GM12878 (cell line): ENCODE measurements around the gene ANO7. TPM values are rescaled to one million over a fixed set of nuclear protein-coding genes. Genes with fewer than 3 reads are reported as not detected.

Experiments
- ATAC-seq: fragments of 200-7000 bp; cut with Tn5 transposase; 3 replicates; pipeline ENCODE4 v1.9.1; 2020; ENCODE audit warnings: mild to moderate bottlenecking, moderate library complexity
- BruUV-seq: library from RNA; stranded (reverse); fragments of 400-500 nt; replicated peaks from 2 replicates; lab custom pipeline; 2021; lab: Mats Ljungman, UMichigan
- CTCF ChIA-PET: fragments of 300-600 bp; sonication (Branson Sonifier 250); formaldehyde crosslinking; extraction: SDS; loops from one replicate; lab custom pipeline; 2021; ENCODE audit warnings: inconsistent platforms; lab: Yijun Ruan, JAX
- POLR2A ChIA-PET: fragments of 350-600 bp; formaldehyde crosslinking; extraction: SDS; loops from one replicate; lab custom pipeline; 2021; ENCODE audit warnings: inconsistent platforms; lab: Charles Lee
- RAD21 ChIA-PET: fragments of 300-600 bp; sonication (Branson Sonifier 250); formaldehyde crosslinking; loops from one replicate; lab custom pipeline; 2023; ENCODE audit warnings: antibody characterized with exemption; ENCODE audit not compliant: unreplicated experiment; lab: Charles Lee
- SMC1A ChIA-PET: fragments of 300-600 bp; sonication (Branson Sonifier 250); formaldehyde crosslinking; loops from one replicate; lab custom pipeline; 2023; ENCODE audit not compliant: unreplicated experiment, uncharacterized antibody; lab: Charles Lee
- DNase-seq: peaks from one replicate; pipeline ENCODE4 v3.0.0-alpha.2; 2011; ENCODE audit warnings: low read depth, low spot score
- FAIRE-seq: peaks from 3 replicates; lab custom pipeline; 2011; peaks lifted over from hg19 to GRCh38; lab: Jason Lieb, UNC
- H2AFZ ChIP-seq: 2 replicates; pipeline ENCODE4 v1.6.0; 2011; ENCODE audit warnings: low read depth, low read length, control low read depth; ENCODE audit not compliant: control insufficient read depth
- H3K27ac ChIP-seq: 2 replicates; pipeline ENCODE4 v1.5.1; 2011; ENCODE audit warnings: control low read depth; ENCODE audit not compliant: control insufficient read depth, insufficient read depth
- H3K27me3 ChIP-seq, 2 experiments: replicated peaks in 1 of 2; 2 replicates each; pipeline versions ENCODE4 v1.6.0 to v1.6.1; 2011; ENCODE audit warnings: low read length in 1 of 2; ENCODE audit not compliant: control insufficient read depth in 2 of 2, insufficient read depth in 2 of 2
- H3K36me3 ChIP-seq, 2 experiments: 2 replicates each; pipeline ENCODE4 v1.5.1; 2011; ENCODE audit warnings: low read length in 1 of 2; ENCODE audit not compliant: control insufficient read depth in 2 of 2, insufficient read depth in 2 of 2
- H3K4me1 ChIP-seq: 2 replicates; pipeline ENCODE4 v1.6.1; 2011; ENCODE audit warnings: mild to moderate bottlenecking, low read length, moderate library complexity, mixed read lengths; ENCODE audit not compliant: control insufficient read depth, insufficient read depth
- H3K4me2 ChIP-seq: 2 replicates; pipeline ENCODE4 v1.6.0; 2011; ENCODE audit warnings: control low read depth; ENCODE audit not compliant: control insufficient read depth, insufficient read depth
- H3K4me3 ChIP-seq: fragments of 200-600 bp; sonication (generic); 2 replicates; pipeline ENCODE4 v1.5.1; 2016
- H3K79me2 ChIP-seq: 2 replicates; pipeline ENCODE4 v1.6.0; 2011; ENCODE audit warnings: low read length; ENCODE audit not compliant: control insufficient read depth, insufficient read depth
- H3K9ac ChIP-seq: 2 replicates; pipeline ENCODE4 v1.8.0; 2011; ENCODE audit warnings: low read length, control low read depth, mixed read lengths; ENCODE audit not compliant: control insufficient read depth, insufficient read depth
- H3K9me3 ChIP-seq: replicated peaks from 3 replicates; pipeline ENCODE4 v1.5.1; 2011; ENCODE audit warnings: mild to moderate bottlenecking, low read length; ENCODE audit not compliant: control insufficient read depth, insufficient read depth
- H4K20me1 ChIP-seq: 2 replicates; pipeline ENCODE4 v1.6.0; 2011; ENCODE audit not compliant: control insufficient read depth, insufficient read depth
- GATAD2B ChIP-seq: fragments of 450-650 bp; conservative IDR thresholded peaks from 2 replicates; pipeline ENCODE4 v1.6.1; 2017; ENCODE audit warnings: low read depth, mild to moderate bottlenecking, moderate library complexity
- MYC ChIP-seq: IDR thresholded peaks from 2 replicates; pipeline ENCODE4 v1.6.1; 2011; ENCODE audit warnings: mild to moderate bottlenecking, low read length, moderate library complexity, inconsistent platforms; ENCODE audit not compliant: insufficient read depth, insufficient replicate concordance, insufficient read length, severe bottlenecking
- POLR2A ChIP-seq: IDR thresholded peaks from 2 replicates; pipeline ENCODE4 v1.6.1; 2011; ENCODE audit warnings: low read depth, mild to moderate bottlenecking, low read length
- POLR2AphosphoS5 ChIP-seq: IDR thresholded peaks from 2 replicates; pipeline ENCODE4 v1.6.1; 2011; ENCODE audit warnings: mild to moderate bottlenecking, low read length, inconsistent platforms
- RUNX3 ChIP-seq: IDR thresholded peaks from 2 replicates; pipeline ENCODE4 v1.6.1; 2012; ENCODE audit warnings: low read length, inconsistent platforms
- WGBS: methylation state at CpG from one replicate; pipeline ENCODE4 v1.1.6; 2016; ENCODE audit warnings: low lambda C conversion rate; ENCODE audit not compliant: insufficient replicate concordance, insufficient coverage; ENCODE audit errors: missing lambda C conversion rate; 5-methylcytosine and 5-hydroxymethylcytosine counted together
- in situ Hi-C: fragments of 300-500 bp; cut with MboI; formaldehyde crosslinking; loops from 9 replicates; pipeline ENCODE4 v1.14.3; 2018; ENCODE audit warnings: mixed read lengths
- intact Hi-C: fragments of 100-400 bp; cut with micrococcal nuclease; formaldehyde crosslinking; loops from one replicate; pipeline ENCODE4 v1.14.2; 2022; ENCODE audit not compliant: unreplicated experiment
- polyA plus RNA-seq, 11 experiments: library from polyadenylated mRNA; depleted of rRNA in 4 of 11; unstranded in 6 of 11; stranded (reverse) in 5 of 11; fragments of >200 nt; fragmentation: Nextera tagmentation in 4 of 11; fragmentation: Illumina TruSeq in 1 of 11; extraction: Ambion mirVana in 4 of 11; extraction: Trizol in 1 of 11; gene quantifications; 1 replicate in 1 of 11; 2 replicates in 10 of 11; pipeline versions ENCODE4 v1.2.1 to v1.2.3, GENCODE V29; 2011 to 2016; ENCODE audit warnings: inconsistent platforms in 2 of 11, missing spikeins in 2 of 11, low read depth in 1 of 11
- total RNA-seq, 4 experiments: library from RNA; depleted of rRNA in 3 of 4; stranded (reverse); fragments of >200 nt in 3 of 4; fragmentation: Illumina TruSeq in 1 of 4; extraction: Trizol in 1 of 4; gene quantifications; 2 replicates each; pipeline versions ENCODE4 v1.2.1 to v1.2.3, GENCODE V29; 2013 to 2021

The ANO7 gene
- total and polyA plus RNA-seq, 10 of the 15 experiments (the other 5 are each of a cell fraction or from before 2014, with no cell fraction given), result 0.08 to 1.4 (median 0.44) TPM

GRCh38 chr2:241232736-241233575 is 44.5 kb downstream of the ANO7 start (continued):
- TF ChIP-seq MYC, result no peak

GRCh38 chr2:241234066-241234790 is 45.8 kb downstream of the ANO7 start:
- Histone ChIP-seq H3K27me3 (no peaks in the 10 kb centered on the region), H3K36me3 (peaks cover 56 to 60% of the 10 kb centered on the region in 2 experiments), H3K79me2 (no peaks in the 10 kb centered on the region), H3K9me3 (no peaks in the 10 kb centered on the region), H3K4me3 (no peak overlapping the region), H4K20me1 (no peaks in the 10 kb centered on the region), H3K4me1 (no peaks in the 10 kb centered on the region), H3K27ac (no peak overlapping the region), H2AFZ (no peak overlapping the region), H3K9ac (no peak overlapping the region), H3K4me2 (no peak overlapping the region)
- intact Hi-C loops, result no loop called here
- ChIA-PET CTCF (no interaction called here), SMC1A (interaction anchor here (0.7 to 1.0 kb wide), 2 partner anchors 13 to 23 kb away, joined by 3 read pairs; no protein-coding TSS in a partner anchor), RAD21 (no interaction called here), POLR2A (no interaction called here)
- in situ Hi-C loops, result no loop called here
- BruUV-seq, result no TSS peak
- DNase-seq, result no peak
- ATAC-seq, result no peak
- TF ChIP-seq POLR2AphosphoS5 (0 out of 2 replicates have a peak, but pooled peaks have one; percentile 40), RUNX3 (no peak), POLR2A (peak; percentile 23; the same call in 1 of the 2 replicates), GATAD2B (no peak)
- no peak for FAIRE-seq
- WGBS, result 89% methylated on average over 21 of the region's 21 CpGs
